ENCODE data around the gene TTC7B. TPM values are rescaled to one million over a fixed set of nuclear protein-coding genes. Genes with fewer than 3 reads are reported as not detected.
A peak's percentile ranks its signal among the peaks of the same experiment; 100 is the strongest.

TTC7B gene
- polyA plus RNA-seq, 1 donor: 43.7 TPM

GRCh38 chr14:90614696-90615516 is 201.3 kb downstream of the TTC7B start:
- no peak for DNase-seq

- no peak for DNase-seq
Observed at GRCh38 chr14:90613997-90614396, 202.2 kb downstream of the TTC7B start.

- DNase-seq: no peak
Observed at GRCh38 chr14:90613453-90613852, 202.8 kb downstream of the TTC7B start.

- no peak for DNase-seq
Observed at GRCh38 chr14:90612801-90613200, 203.4 kb downstream of the TTC7B start.

GRCh38 chr14:90611936-90612335 is 204.3 kb downstream of the TTC7B start:
- peak; percentile 61 for DNase-seq

GRCh38 chr14:90611501-90611900 is 204.7 kb downstream of the TTC7B start:
- no peak for DNase-seq

GRCh38 chr14:90610346-90611040 is 205.7 kb downstream of the TTC7B start:
- DNase-seq: no peak

GRCh38 chr14:90609376-90609775 is 206.9 kb downstream of the TTC7B start:
- DNase-seq: no peak

- DNase-seq: no peak
Observed at GRCh38 chr14:90608929-90609341, 207.3 kb downstream of the TTC7B start.

GRCh38 chr14:90608281-90608680 is 207.9 kb downstream of the TTC7B start:
- no peak for DNase-seq

- DNase-seq: no peak
Observed at GRCh38 chr14:90607141-90607540, 209.1 kb downstream of the TTC7B start.

- DNase-seq: no peak
Observed at GRCh38 chr14:90606434-90606833, 209.8 kb downstream of the TTC7B start.

- no peak for DNase-seq
Observed at GRCh38 chr14:90605430-90605829, 210.8 kb downstream of the TTC7B start.

GRCh38 chr14:90604356-90604755 is 211.9 kb downstream of the TTC7B start:
- no peak for DNase-seq

GRCh38 chr14:90603841-90604240 is 212.4 kb downstream of the TTC7B start:
- DNase-seq: no peak

GRCh38 chr14:90603336-90603735 is 212.9 kb downstream of the TTC7B start:
- DNase-seq: no peak

- no peak for DNase-seq
Observed at GRCh38 chr14:90602088-90602687, 214.0 kb downstream of the TTC7B start.

- no peak for DNase-seq
Observed at GRCh38 chr14:90601563-90601962, 214.7 kb downstream of the TTC7B start.

GRCh38 chr14:90600619-90601018 is 215.6 kb downstream of the TTC7B start:
- no peak for DNase-seq

- no peak for DNase-seq
Observed at GRCh38 chr14:90599748-90600507, 216.3 kb downstream of the TTC7B start.

GRCh38 chr14:90599339-90599738 is 216.9 kb downstream of the TTC7B start:
- no peak for DNase-seq

GRCh38 chr14:90597961-90598360 is 218.3 kb downstream of the TTC7B start:
- DNase-seq: no peak

GRCh38 chr14:90596733-90597132 is 219.5 kb downstream of the TTC7B start:
- DNase-seq: no peak
